Measurements from ENCODE around the gene ACKR1.

DNA sequence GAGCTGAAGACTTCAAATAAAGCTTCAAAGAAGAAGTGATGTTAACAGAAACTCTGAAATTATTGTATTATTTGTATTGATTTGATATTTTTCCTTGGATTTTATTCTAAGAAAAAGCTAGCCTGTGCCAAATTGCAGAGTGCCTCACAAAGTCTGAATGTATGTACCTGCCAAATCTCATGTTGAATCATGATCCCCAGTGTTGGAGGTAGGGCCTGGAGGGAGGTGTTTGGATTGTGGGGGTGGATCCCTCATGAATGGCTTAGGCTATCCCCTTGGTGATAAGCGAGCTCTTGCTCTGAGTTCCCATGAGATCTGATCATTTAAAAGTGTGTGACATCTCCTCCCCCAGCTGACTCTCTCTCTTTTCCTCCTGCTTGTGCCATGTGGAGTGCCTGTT is 43.6 kb downstream of the ACKR1 start:
- TF ChIP-seq POLR2A (IDR thresholded peaks at IDR 0.05; ENCODE audit: low read depth, low read length), result no peak
- TF ChIP-seq POLR2AphosphoS5 (IDR thresholded peaks at IDR 0.05; ENCODE audit: insufficient read depth, low read depth, low read length), result no peak
- TF ChIP-seq, protein P1, sequence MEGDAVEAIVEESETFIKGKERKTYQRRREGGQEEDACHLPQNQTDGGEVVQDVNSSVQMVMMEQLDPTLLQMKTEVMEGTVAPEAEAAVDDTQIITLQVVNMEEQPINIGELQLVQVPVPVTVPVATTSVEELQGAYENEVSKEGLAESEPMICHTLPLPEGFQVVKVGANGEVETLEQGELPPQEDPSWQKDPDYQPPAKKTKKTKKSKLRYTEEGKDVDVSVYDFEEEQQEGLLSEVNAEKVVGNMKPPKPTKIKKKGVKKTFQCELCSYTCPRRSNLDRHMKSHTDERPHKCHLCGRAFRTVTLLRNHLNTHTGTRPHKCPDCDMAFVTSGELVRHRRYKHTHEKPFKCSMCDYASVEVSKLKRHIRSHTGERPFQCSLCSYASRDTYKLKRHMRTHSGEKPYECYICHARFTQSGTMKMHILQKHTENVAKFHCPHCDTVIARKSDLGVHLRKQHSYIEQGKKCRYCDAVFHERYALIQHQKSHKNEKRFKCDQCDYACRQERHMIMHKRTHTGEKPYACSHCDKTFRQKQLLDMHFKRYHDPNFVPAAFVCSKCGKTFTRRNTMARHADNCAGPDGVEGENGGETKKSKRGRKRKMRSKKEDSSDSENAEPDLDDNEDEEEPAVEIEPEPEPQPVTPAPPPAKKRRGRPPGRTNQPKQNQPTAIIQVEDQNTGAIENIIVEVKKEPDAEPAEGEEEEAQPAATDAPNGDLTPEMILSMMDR (IDR thresholded peaks at IDR 0.05; ENCODE audit: extremely low read depth in 1 of 2, insufficient read depth in 1 of 2, low read depth in 1 of 2, low read length in 2 of 2), result no peak
- TF ChIP-seq EZH2 (IDR thresholded peaks at IDR 0.05; ENCODE audit: borderline replicate concordance, low read depth, low read length, severe bottlenecking), result no peak
- TF ChIP-seq MYC (IDR thresholded peaks at IDR 0.05; ENCODE audit: low read depth, low read length), result no peak

Measured in endothelial cell of umbilical vein (primary cell).